H1 (cell line): ENCODE results near the gene SELENOO. TPM values are rescaled to one million over a fixed set of nuclear protein-coding genes. Genes with fewer than 3 reads are reported as not detected.

ENCODE experiments used
- CTCF ChIA-PET: fragments of 300-600 bp; sonication (Branson Sonifier 250); formaldehyde crosslinking; loops from one replicate; lab custom pipeline; 2021; ENCODE audit not compliant: partially characterized antibody; lab: Charles Lee
- POLR2A ChIA-PET: fragments of 300-600 bp; sonication (Branson Sonifier 250); formaldehyde crosslinking; loops from one replicate; lab custom pipeline; 2021; ENCODE audit warnings: inconsistent platforms; ENCODE audit not compliant: partially characterized antibody; lab: Charles Lee
- DNase-seq, 2 experiments: peaks; one replicate each; pipeline versions ENCODE4 v3.0.0 to v3.0.0-alpha.2; 2010 to 2022; ENCODE audit warnings: low spot score in 2 of 2, low read depth in 1 of 2, mixed read lengths in 1 of 2
- FAIRE-seq: peaks from 2 replicates; lab custom pipeline; 2011; peaks lifted over from hg19 to GRCh38; lab: Jason Lieb, UNC
- H2AFZ ChIP-seq: 2 replicates; pipeline ENCODE4 v1.8.1; 2012; ENCODE audit warnings: low read length, inconsistent platforms
- H2AK5ac ChIP-seq: 2 replicates; pipeline ENCODE4 v1.6.1; 2013; ENCODE audit warnings: low read depth, low read length
- H2BK120ac ChIP-seq: replicated peaks from 2 replicates; pipeline ENCODE3; 2013; ENCODE audit warnings: low read depth, low read length, inconsistent platforms
- H2BK12ac ChIP-seq: 2 replicates; pipeline ENCODE4 v1.6.1; 2013; ENCODE audit warnings: low read depth, low read length
- H2BK15ac ChIP-seq: 2 replicates; pipeline ENCODE4 v1.6.1; 2013; ENCODE audit warnings: low read length
- H2BK20ac ChIP-seq: 2 replicates; pipeline ENCODE4 v1.6.1; 2013; ENCODE audit warnings: low read length
- H2BK5ac ChIP-seq: 2 replicates; pipeline ENCODE4 v1.6.1; 2013; ENCODE audit warnings: low read depth, low read length
- H3K14ac ChIP-seq: 2 replicates; pipeline ENCODE4 v1.6.1; 2013; ENCODE audit warnings: inconsistent platforms; ENCODE audit not compliant: insufficient read length
- H3K18ac ChIP-seq: 2 replicates; pipeline ENCODE4 v1.6.1; 2013; ENCODE audit warnings: low read length; ENCODE audit errors: extremely low read depth
- H3K23ac ChIP-seq: 2 replicates; pipeline ENCODE4 v1.6.1; 2013; ENCODE audit warnings: inconsistent platforms; ENCODE audit not compliant: insufficient read length
- H3K23me2 ChIP-seq: 2 replicates; pipeline ENCODE4 v1.6.1; 2013; ENCODE audit warnings: low read depth, low read length
- H3K27ac ChIP-seq: 2 replicates; pipeline ENCODE4 v1.6.1; 2011; ENCODE audit warnings: low read depth, low read length, inconsistent platforms
- H3K27me3 ChIP-seq, 4 experiments: replicated peaks in 1 of 4; 1 replicate in 1 of 4; 2 replicates in 3 of 4; pipeline versions ENCODE4 v1.6.1 to v1.8.1; 2011 to 2013; ENCODE audit warnings: low read length in 3 of 4, mild to moderate bottlenecking in 3 of 4, inconsistent platforms in 2 of 4, mixed read lengths in 2 of 4, moderate library complexity in 1 of 4; ENCODE audit not compliant: control insufficient read depth in 3 of 4, insufficient read depth in 3 of 4; ENCODE audit errors: extremely low read depth in 1 of 4
- H3K36me3 ChIP-seq, 4 experiments: 2 replicates each; pipeline versions ENCODE4 v1.6.1 to v1.8.1; 2011 to 2013; ENCODE audit warnings: mild to moderate bottlenecking in 4 of 4, low read length in 3 of 4, moderate library complexity in 2 of 4, control low read depth in 1 of 4, inconsistent platforms in 1 of 4; ENCODE audit not compliant: insufficient read depth in 4 of 4, control insufficient read depth in 2 of 4
- H3K4ac ChIP-seq: replicated peaks from 2 replicates; pipeline ENCODE3; 2013; ENCODE audit warnings: low read length, low read depth, mixed read lengths, inconsistent platforms; ENCODE audit not compliant: insufficient read length
- H3K4me1 ChIP-seq, 4 experiments: replicated peaks in 1 of 4; 1 replicate in 1 of 4; 2 replicates in 3 of 4; pipeline versions ENCODE4 v1.6.1 to v1.8.1; 2011 to 2013; ENCODE audit warnings: low read length in 3 of 4, inconsistent platforms in 2 of 4, mixed read lengths in 1 of 4; ENCODE audit not compliant: insufficient read depth in 4 of 4, control insufficient read depth in 3 of 4
- H3K4me2 ChIP-seq, 2 experiments: 2 replicates each; pipeline versions ENCODE4 v1.6.1 to v1.8.1; 2011 to 2013; ENCODE audit warnings: low read depth in 2 of 2, low read length in 2 of 2, control low read depth in 1 of 2, inconsistent platforms in 1 of 2, mild to moderate bottlenecking in 1 of 2; ENCODE audit not compliant: insufficient read depth in 1 of 2
- H3K4me3 ChIP-seq, 4 experiments: fragments of 200-600, 300-600 bp in 1 of 4; sonication (generic), shearing (Covaris generic), sonication (Bioruptor Twin) in 1 of 4; 2 replicates each; pipeline versions ENCODE4 v1.5.1 to v1.8.1; 2011 to 2016; ENCODE audit warnings: low read length in 4 of 4, low read depth in 3 of 4, control low read depth in 2 of 4, inconsistent platforms in 2 of 4, mild to moderate bottlenecking in 2 of 4, mixed read lengths in 1 of 4, moderate library complexity in 1 of 4; ENCODE audit not compliant: insufficient read depth in 2 of 4; ENCODE audit errors: extremely low read depth in 1 of 4
- H3K56ac ChIP-seq: replicated peaks from 2 replicates; pipeline ENCODE3; 2013; ENCODE audit warnings: low read depth, mild to moderate bottlenecking, mixed read lengths, low read length, inconsistent platforms; ENCODE audit not compliant: insufficient read length
- H3K79me1 ChIP-seq: 2 replicates; pipeline ENCODE4 v1.6.1; 2013; ENCODE audit warnings: low read depth, low read length, control low read depth
- H3K79me2 ChIP-seq, 2 experiments: 2 replicates each; pipeline versions ENCODE4 v1.6.1 to v1.8.1; 2012 to 2013; ENCODE audit warnings: low read length in 2 of 2, mild to moderate bottlenecking in 2 of 2, inconsistent platforms in 1 of 2; ENCODE audit not compliant: insufficient read depth in 2 of 2, control insufficient read depth in 1 of 2
- H3K9ac ChIP-seq, 4 experiments: replicated peaks in 1 of 4; 1 replicate in 1 of 4; 2 replicates in 3 of 4; pipeline versions ENCODE4 v1.6.1 to v1.8.1; 2011 to 2013; ENCODE audit warnings: low read depth in 3 of 4, low read length in 3 of 4, control low read depth in 2 of 4, mild to moderate bottlenecking in 2 of 4, moderate library complexity in 2 of 4, inconsistent platforms in 1 of 4; ENCODE audit errors: extremely low read depth in 1 of 4
- H3K9me3 ChIP-seq, 2 experiments: 2 replicates each; pipeline versions ENCODE4 v1.6.1 to v1.8.1; 2012 to 2013; ENCODE audit warnings: mild to moderate bottlenecking in 2 of 2, moderate library complexity in 2 of 2, control low read depth in 1 of 2, inconsistent platforms in 1 of 2, low read depth in 1 of 2, low read length in 1 of 2, mixed read lengths in 1 of 2; ENCODE audit not compliant: insufficient read depth in 2 of 2
- H4K20me1 ChIP-seq, 2 experiments: replicated peaks in 1 of 2; 2 replicates each; pipeline versions ENCODE3 to v1.8.1; 2011 to 2013; ENCODE audit warnings: inconsistent platforms in 2 of 2, low read length in 2 of 2, mild to moderate bottlenecking in 1 of 2; ENCODE audit not compliant: insufficient read depth in 2 of 2, control insufficient read depth in 1 of 2
- H4K5ac ChIP-seq: 2 replicates; pipeline ENCODE4 v1.6.1; 2013; ENCODE audit warnings: low read length, low read depth, mixed read lengths, inconsistent platforms; ENCODE audit not compliant: insufficient read length
- H4K8ac ChIP-seq: 2 replicates; pipeline ENCODE4 v1.8.0; 2013; ENCODE audit warnings: mild to moderate bottlenecking, moderate library complexity, low read length, inconsistent platforms; ENCODE audit not compliant: insufficient read depth; ENCODE audit errors: extremely low read depth
- H4K91ac ChIP-seq: replicated peaks from 2 replicates; pipeline ENCODE3; 2013; ENCODE audit warnings: low read length, mixed read lengths, inconsistent platforms; ENCODE audit not compliant: insufficient read length
- ASH2L ChIP-seq: fragments of 200-600, 300-600 bp; sonication (generic); IDR thresholded peaks from one replicate; pipeline ENCODE4 v1.7.1; 2017; ENCODE audit warnings: low read length
- CEBPB ChIP-seq: IDR thresholded peaks from 2 replicates; pipeline ENCODE4 v1.6.1; 2012; ENCODE audit warnings: low read depth, low read length
- JUN ChIP-seq: IDR thresholded peaks from 2 replicates; pipeline ENCODE4 v1.6.1; 2011; ENCODE audit warnings: low read depth, mild to moderate bottlenecking, improper control_type of control experiment, low read length
- KDM1A ChIP-seq: fragments of 200-600, 300-600 bp; sonication (generic); IDR thresholded peaks from 2 replicates; pipeline ENCODE4 v1.7.1; 2016; ENCODE audit warnings: mild to moderate bottlenecking, low read length, borderline replicate concordance
- MAFK ChIP-seq: IDR thresholded peaks from 2 replicates; pipeline ENCODE4 v1.6.1; 2012; ENCODE audit warnings: low read depth, mild to moderate bottlenecking, improper control_type of control experiment, low read length
- MAX ChIP-seq: IDR thresholded peaks from 2 replicates; pipeline ENCODE4 v1.6.1; 2012; ENCODE audit warnings: inconsistent platforms
- NRF1 ChIP-seq: IDR thresholded peaks from 2 replicates; pipeline ENCODE4 v1.6.1; 2011; ENCODE audit warnings: mild to moderate bottlenecking, low read depth, low read length, improper control_type of control experiment
- SP2 ChIP-seq: IDR thresholded peaks from 2 replicates; pipeline ENCODE4 v1.6.1; 2012; ENCODE audit warnings: mild to moderate bottlenecking, low read length, inconsistent platforms
- whole genome bisulfite sequencing, 2 experiments: shearing (Covaris generic) in 1 of 2; methylation state at CpG; one replicate each; pipeline versions ENCODE4 v1.1.6 to v1.1.7; 2013 to 2015; ENCODE audit warnings: low lambda C conversion rate in 2 of 2, mixed read lengths in 2 of 2, inconsistent platforms in 1 of 2, low coverage in 1 of 2, missing lambda C conversion rate in 1 of 2; ENCODE audit not compliant: insufficient replicate concordance in 2 of 2, insufficient coverage in 1 of 2, insufficient read length in 1 of 2; ENCODE audit errors: extremely low coverage in 1 of 2, missing lambda C conversion rate in 1 of 2; 5-methylcytosine and 5-hydroxymethylcytosine counted together
- polyA plus RNA-seq, 7 experiments: library from polyadenylated mRNA; depleted of rRNA in 3 of 7; stranded (reverse) in 5 of 7; unstranded in 2 of 7; fragments of >200 nt in 5 of 7; fragments of 200-250 nt in 2 of 7; gene quantifications; 1 replicate in 5 of 7; 2 replicates in 1 of 7; 4 replicates in 1 of 7; pipeline versions ENCODE4 v1.2.1 to v1.2.3, GENCODE V29; 2011 to 2013; ENCODE audit warnings: missing spikeins in 2 of 7, mixed read lengths in 2 of 7
- total RNA-seq: library from RNA; stranded (reverse); fragmentation: NEBNext Ultra II Directional; extraction: Animal tissue kit (Norgen Biotek cat#: 25700); gene quantifications from 2 replicates; pipeline ENCODE4 v1.2.1, GENCODE V29; 2021

Gene SELENOO
- total and polyA plus RNA-seq, 2 of the 8 experiments (the other 6 are each of a cell fraction or from before 2014, with no cell fraction given), result 18.6 to 25.1 TPM

- Histone ChIP-seq H2BK120ac (no peak overlapping the region), H3K9ac (no peak overlapping the region), H3K14ac (no peak overlapping the region), H3K27me3 (peaks cover 0 to 17% (median 7%) of the 10 kb centered on the region in 4 experiments; a peak in 5 of 7 replicates), H3K27ac (no peak overlapping the region), H2BK15ac (no peak overlapping the region), H3K23ac (no peak overlapping the region), H3K18ac (no peak overlapping the region), H3K79me1 (no peaks in the 10 kb centered on the region; the same call in 1 of the 2 replicates), H2AFZ (no peak overlapping the region), H3K79me2 (no peaks in the 10 kb centered on the region), H3K4me2 (no peak overlapping the region), H4K91ac (no peak overlapping the region), H2BK12ac (no peak overlapping the region), H2AK5ac (no peak overlapping the region), H2BK5ac (no peak overlapping the region), H3K4me3 (no peak overlapping the region), H4K20me1 (peaks cover 0 to 4% of the 10 kb centered on the region in 2 experiments), H4K8ac (no peak overlapping the region), H3K36me3 (no peaks in the 10 kb centered on the region), H2BK20ac (no peak overlapping the region), H3K9me3 (no peaks in the 10 kb centered on the region), H3K4me1 (peaks cover 0 to 10% (median 2%) of the 10 kb centered on the region in 4 experiments; a peak in 3 of 7 replicates), H4K5ac (no peak overlapping the region), H3K56ac (no peak overlapping the region), H3K4ac (no peak overlapping the region), H3K23me2 (peaks cover 5% of the 10 kb centered on the region; the same call in 1 of the 2 replicates)
- no peak for DNase-seq
- TF ChIP-seq MAX, result no peak
- TF ChIP-seq MAFK, result no peak
- TF ChIP-seq KDM1A, result no peak
- no peak for TF ChIP-seq ASH2L
- TF ChIP-seq CEBPB, result no peak
- TF ChIP-seq NRF1, result no peak
- no peak for TF ChIP-seq JUN
- no peak for TF ChIP-seq SP2
- 83% methylated on average over 23 of the region's 27 CpGs; no CpG with 5 or more reads in 1 of the 2 experiments for WGBS, 2 experiments
- FAIRE-seq, result no peak
- ChIA-PET POLR2A (no interaction called here), CTCF (interaction anchor here (1.4 kb wide), 1 partner anchor 32 kb away, joined by 6 read pairs; no protein-coding TSS in a partner anchor)
Measured at GRCh38 chr22:50174382-50175190, 26.2 kb upstream of the SELENOO start.
